Peyer's patch (tissue), 4 donors: ENCODE data around the gene CCDC14. TPM values are rescaled to one million over a fixed set of nuclear protein-coding genes. Genes with fewer than 3 reads are reported as not detected.

ENCODE experiments used
- DNase-seq, 3 donors: peaks; one replicate each; pipeline ENCODE4 v3.0.0-alpha.2; 2017 to 2019
- H3K27ac ChIP-seq, 4 donors: fragments of 200-600 bp; sonication (generic); one replicate each; pipeline ENCODE4 v1.5.1; 2016 to 2019
- H3K27me3 ChIP-seq, 2 donors: fragments of 200-600 bp; sonication (generic); one replicate each; pipeline ENCODE4 v1.5.1; 2019
- H3K36me3 ChIP-seq, 3 donors: fragments of 200-600 bp; sonication (generic); one replicate each; pipeline ENCODE4 v1.5.1; 2016 to 2019
- H3K4me1 ChIP-seq, 4 donors: fragments of 200-600 bp; sonication (generic); one replicate each; pipeline ENCODE4 v1.5.1; 2016 to 2019
- H3K4me3 ChIP-seq, 4 donors: fragments of 200-600 bp; sonication (generic); 1 replicate in 3 of 4; 2 replicates in 1 of 4; pipeline ENCODE4 v1.5.1; 2016 to 2019; ENCODE audit warnings: mild to moderate bottlenecking in 1 of 4
- H3K9me3 ChIP-seq, 4 donors: fragments of 200-600 bp; sonication (generic); one replicate each; pipeline ENCODE4 v1.5.1; 2016 to 2019; ENCODE audit warnings: mild to moderate bottlenecking in 1 of 4
- CTCF ChIP-seq, 6 experiments: fragments of 450-650 bp in 4 of 6; fragments of 200-600 bp in 2 of 6; sonication (generic) in 1 of 6; IDR thresholded peaks; one replicate each; pipeline ENCODE4 v1.5.1; 2017 to 2019; ENCODE audit warnings: antibody characterized with exemption in 6 of 6, mild to moderate bottlenecking in 3 of 6, moderate library complexity in 1 of 6
- POLR2A ChIP-seq, 2 donors: fragments of 450-650 bp; IDR thresholded peaks; one replicate each; pipeline ENCODE4 v1.5.1; 2017; ENCODE audit warnings: antibody characterized with exemption in 2 of 2, mild to moderate bottlenecking in 2 of 2, moderate library complexity in 2 of 2
- total RNA-seq, 4 donors: library from RNA; depleted of rRNA; stranded (reverse); fragments of >200 nt; gene quantifications; one replicate each; pipeline ENCODE4 v1.1.0, GENCODE V29; 2016

CCDC14 gene
- total RNA-seq, 4 donors from 2014 or later = 59.5 to 139 (median 80.6) TPM

GRCh38 chr3:123929325-123929724, 31.7 kb downstream of the CCDC14 start:
- Histone ChIP-seq H3K27me3 (no peaks in the 10 kb centered on the region), H3K27ac (no peak overlapping the region), H3K4me3 (no peak overlapping the region), H3K4me1 (no peaks in the 10 kb centered on the region), H3K9me3 (no peaks in the 10 kb centered on the region), H3K36me3 (peaks cover 0 to 24% (median 0%) of the 10 kb centered on the region in 3 donors)
- no peak for TF ChIP-seq POLR2A (IDR thresholded peaks at IDR 0.05)
- no peak for TF ChIP-seq CTCF (IDR thresholded peaks at IDR 0.05)
- no peak for DNase-seq

GRCh38 chr3:123926396-123926795, 34.6 kb downstream of the CCDC14 start:
- DNase-seq = no peak
- Histone ChIP-seq H3K4me3 (no peak overlapping the region), H3K9me3 (no peaks in the 10 kb centered on the region), H3K27me3 (no peaks in the 10 kb centered on the region), H3K27ac (no peak overlapping the region), H3K36me3 (peaks cover 0 to 24% (median 0%) of the 10 kb centered on the region in 3 donors), H3K4me1 (no peaks in the 10 kb centered on the region)
- TF ChIP-seq CTCF (IDR thresholded peaks at IDR 0.05) (no peak), POLR2A (IDR thresholded peaks at IDR 0.05) (no peak)

GRCh38 chr3:123920868-123921267, 40.2 kb downstream of the CCDC14 start:
- H3K4me3 ChIP-seq = no peak overlapping the region
- no peaks in the 10 kb centered on the region for H3K9me3 ChIP-seq
- TF ChIP-seq POLR2A (IDR thresholded peaks at IDR 0.05) (no peak), CTCF (IDR thresholded peaks at IDR 0.05) (no peak)
- H3K4me1 ChIP-seq = no peaks in the 10 kb centered on the region
- H3K36me3 ChIP-seq = peaks cover 0 to 11% (median 0%) of the 10 kb centered on the region in 3 donors
- DNase-seq = no peak
- H3K27me3 ChIP-seq = no peaks in the 10 kb centered on the region
- no peak overlapping the region for H3K27ac ChIP-seq

GRCh38 chr3:123920383-123920782, 40.6 kb downstream of the CCDC14 start:
- TF ChIP-seq POLR2A (IDR thresholded peaks at IDR 0.05) = no peak
- no peak for TF ChIP-seq CTCF (IDR thresholded peaks at IDR 0.05)
- Histone ChIP-seq H3K27me3 (no peaks in the 10 kb centered on the region), H3K36me3 (peaks cover 0 to 6% (median 0%) of the 10 kb centered on the region in 3 donors), H3K4me3 (no peak overlapping the region), H3K9me3 (no peaks in the 10 kb centered on the region), H3K4me1 (no peaks in the 10 kb centered on the region), H3K27ac (no peak overlapping the region)
- DNase-seq = no peak

- Histone ChIP-seq H3K4me1 (no peaks in the 10 kb centered on the region), H3K36me3 (peaks cover 0 to 4% (median 0%) of the 10 kb centered on the region in 3 donors), H3K9me3 (no peaks in the 10 kb centered on the region), H3K4me3 (no peak overlapping the region), H3K27ac (no peak overlapping the region), H3K27me3 (no peaks in the 10 kb centered on the region)
- peak in 1 of 3 donors; percentile 34 for DNase-seq
- TF ChIP-seq CTCF (IDR thresholded peaks at IDR 0.05) (no peak), POLR2A (IDR thresholded peaks at IDR 0.05) (no peak)
Observed at GRCh38 chr3:123919353-123919752, 41.7 kb downstream of the CCDC14 start.

GRCh38 chr3:123914829-123915228, 46.2 kb downstream of the CCDC14 start:
- no peaks in the 10 kb centered on the region for H3K36me3 ChIP-seq
- no peaks in the 10 kb centered on the region for H3K9me3 ChIP-seq
- no peak overlapping the region for H3K4me3 ChIP-seq
- peaks cover 0 to 3% of the 10 kb centered on the region in 2 donors for H3K27me3 ChIP-seq
- no peak overlapping the region for H3K27ac ChIP-seq
- TF ChIP-seq POLR2A (IDR thresholded peaks at IDR 0.05) (no peak), CTCF (IDR thresholded peaks at IDR 0.05) (no peak)
- no peak for DNase-seq
- no peaks in the 10 kb centered on the region for H3K4me1 ChIP-seq
